BE2C (cell line): ENCODE measurements around the gene PDLIM1.

Experiments
- DNase-seq: peaks from one replicate; pipeline ENCODE4 v3.0.0-alpha.2; 2020
- H3K27me3 ChIP-seq: fragments of 250-450 bp; sonication (Bioruptor Pico); 2 replicates; pipeline ENCODE4 v1.5.1; 2020; ENCODE audit warnings: mild to moderate bottlenecking
- H3K36me3 ChIP-seq: fragments of 250-450 bp; sonication (Bioruptor Pico); 2 replicates; pipeline ENCODE4 v1.5.1; 2020; ENCODE audit warnings: mild to moderate bottlenecking
- H3K4me1 ChIP-seq: fragments of 250-450 bp; sonication (Bioruptor Pico); 2 replicates; pipeline ENCODE4 v1.5.1; 2020
- H3K4me3 ChIP-seq: 2 replicates; pipeline ENCODE4 v1.5.1; 2011; ENCODE audit warnings: low read depth, low read length
- H3K9me3 ChIP-seq: fragments of 250-450 bp; sonication (Bioruptor Pico); 2 replicates; pipeline ENCODE4 v1.5.1; 2020
- CTCF ChIP-seq: IDR thresholded peaks from 2 replicates; pipeline ENCODE4 v1.5.1; 2012; ENCODE audit warnings: mild to moderate bottlenecking, low read depth, low read length

Gene PDLIM1

GRCh38 chr10:95280637-95281036 lies 10.2 kb downstream of the PDLIM1 start:
- DNase-seq: no peak
- H3K9me3 ChIP-seq: no peaks in the 10 kb centered on the region
- H3K36me3 ChIP-seq: no peaks in the 10 kb centered on the region
- no peak overlapping the region for H3K4me3 ChIP-seq
- no peaks in the 10 kb centered on the region for H3K4me1 ChIP-seq
- no peak for TF ChIP-seq CTCF
- H3K27me3 ChIP-seq: no peaks in the 10 kb centered on the region

GRCh38 chr10:95279042-95279820 lies 11.6 kb downstream of the PDLIM1 start:
- TF ChIP-seq CTCF: no peak
- DNase-seq: no peak
- Histone ChIP-seq H3K36me3 (no peaks in the 10 kb centered on the region), H3K4me3 (no peak overlapping the region), H3K4me1 (no peaks in the 10 kb centered on the region), H3K9me3 (no peaks in the 10 kb centered on the region), H3K27me3 (no peaks in the 10 kb centered on the region)

- no peak for DNase-seq
- Histone ChIP-seq H3K4me1 (no peaks in the 10 kb centered on the region), H3K4me3 (no peak overlapping the region), H3K36me3 (no peaks in the 10 kb centered on the region), H3K27me3 (no peaks in the 10 kb centered on the region), H3K9me3 (no peaks in the 10 kb centered on the region)
- no peak for TF ChIP-seq CTCF
These were observed 12.5 kb downstream of the PDLIM1 start for GRCh38 chr10:95278061-95278988.

GRCh38 chr10:95277614-95278013 lies 13.2 kb downstream of the PDLIM1 start:
- no peak for DNase-seq
- H3K9me3 ChIP-seq: no peaks in the 10 kb centered on the region
- no peaks in the 10 kb centered on the region for H3K4me1 ChIP-seq
- H3K36me3 ChIP-seq: no peaks in the 10 kb centered on the region
- no peak overlapping the region for H3K4me3 ChIP-seq
- TF ChIP-seq CTCF: no peak
- no peaks in the 10 kb centered on the region for H3K27me3 ChIP-seq

- TF ChIP-seq CTCF: no peak
- Histone ChIP-seq H3K36me3 (no peaks in the 10 kb centered on the region), H3K4me3 (no peak overlapping the region), H3K9me3 (no peaks in the 10 kb centered on the region), H3K27me3 (no peaks in the 10 kb centered on the region), H3K4me1 (no peaks in the 10 kb centered on the region)
- DNase-seq: no peak
These were observed 13.6 kb downstream of the PDLIM1 start for GRCh38 chr10:95277201-95277570.
